NCI-H2171 treated with DMSO at 0.1 percent for 48 hours (cell line): ENCODE results near the gene PLEKHG7.
"Not testable (repeated sequence)": the region's sequence is repeated elsewhere in the genome, so short reads cannot be mapped to it uniquely, and the experiment has no call there.

Source experiments
- DNase-seq: peaks from one replicate; lab custom pipeline; 2025; lab: John Stamatoyannopoulos, UW

PLEKHG7 gene

GRCh38 chr12:92747151-92747550 is 44.4 kb downstream of the PLEKHG7 start:
- no peak for DNase-seq

- not testable (repeated sequence) for DNase-seq
Measured at GRCh38 chr12:92749691-92750090, 46.9 kb downstream of the PLEKHG7 start.

- DNase-seq = no peak
Measured at GRCh38 chr12:92753976-92754885, 51.4 kb downstream of the PLEKHG7 start.

GRCh38 chr12:92756898-92757596 is 54.3 kb downstream of the PLEKHG7 start:
- DNase-seq = no peak

- DNase-seq = no peak
Measured at GRCh38 chr12:92757597-92758121, 54.9 kb downstream of the PLEKHG7 start.

GRCh38 chr12:92759634-92760268 is 57.0 kb downstream of the PLEKHG7 start:
- DNase-seq = no peak

- no peak for DNase-seq
Measured at GRCh38 chr12:92762773-92763172, 60.0 kb downstream of the PLEKHG7 start.

- no peak for DNase-seq
Measured at GRCh38 chr12:92764831-92765230, 62.0 kb downstream of the PLEKHG7 start.

- DNase-seq = no peak
Measured at GRCh38 chr12:92765871-92766270, 63.1 kb downstream of the PLEKHG7 start.

GRCh38 chr12:92769124-92769901 is 66.5 kb downstream of the PLEKHG7 start:
- no peak for DNase-seq

GRCh38 chr12:92771001-92771400 is 68.2 kb downstream of the PLEKHG7 start:
- DNase-seq = no peak

- DNase-seq = no peak
Measured at GRCh38 chr12:92775416-92775815, 72.6 kb downstream of the PLEKHG7 start.

GRCh38 chr12:92778525-92778924 is 75.7 kb downstream of the PLEKHG7 start:
- DNase-seq = no peak

- no peak for DNase-seq
Measured at GRCh38 chr12:92779902-92780301, 77.1 kb downstream of the PLEKHG7 start.

GRCh38 chr12:92784356-92784755 is 81.6 kb downstream of the PLEKHG7 start:
- DNase-seq = no peak

GRCh38 chr12:92784797-92785562 is 82.2 kb downstream of the PLEKHG7 start:
- peak; percentile 91 for DNase-seq

GRCh38 chr12:92785563-92785950 is 82.8 kb downstream of the PLEKHG7 start:
- no peak for DNase-seq

GRCh38 chr12:92786045-92786444 is 83.3 kb downstream of the PLEKHG7 start:
- no peak for DNase-seq

GRCh38 chr12:92794356-92794755 is 91.6 kb downstream of the PLEKHG7 start:
- DNase-seq = not testable (repeated sequence)

- DNase-seq = no peak
Measured at GRCh38 chr12:92794814-92795213, 92.0 kb downstream of the PLEKHG7 start.

- DNase-seq = no peak
Measured at GRCh38 chr12:92796650-92797049, 93.9 kb downstream of the PLEKHG7 start.
